Mesenchymal stem cell (in vitro differentiated cells and primary cell): Measurements from ENCODE around the gene CFAP298.

Experiments
- DNase-seq: peaks from one replicate; pipeline ENCODE4 v3.0.0-alpha.2; 2013
- H2AFZ ChIP-seq: one replicate; pipeline ENCODE4 v1.6.1; 2013; ENCODE audit warnings: low read depth, mild to moderate bottlenecking, control low read depth, inconsistent platforms, low read length, moderate library complexity
- H2AK5ac ChIP-seq: 2 replicates; pipeline ENCODE4 v1.6.1; 2013; ENCODE audit warnings: low read length, moderate library complexity, mild to moderate bottlenecking, inconsistent platforms; ENCODE audit not compliant: severe bottlenecking
- H2BK120ac ChIP-seq: one replicate; pipeline ENCODE4 v1.6.1; 2013; ENCODE audit warnings: low read depth, mild to moderate bottlenecking, inconsistent platforms, low read length, moderate library complexity
- H2BK12ac ChIP-seq, 2 experiments: one replicate each; pipeline ENCODE4 v1.6.1; 2013; ENCODE audit warnings: inconsistent platforms in 2 of 2, low read length in 2 of 2, mild to moderate bottlenecking in 2 of 2, moderate library complexity in 2 of 2, control low read depth in 1 of 2
- H2BK15ac ChIP-seq: one replicate; pipeline ENCODE4 v1.6.1; 2013; ENCODE audit warnings: mild to moderate bottlenecking, low read depth, inconsistent platforms; ENCODE audit not compliant: poor library complexity, severe bottlenecking
- H2BK5ac ChIP-seq: 2 replicates; pipeline ENCODE4 v1.6.1; 2013; ENCODE audit warnings: low read depth, mild to moderate bottlenecking, low read length, control low read depth, inconsistent platforms; ENCODE audit not compliant: poor library complexity, severe bottlenecking
- H3K14ac ChIP-seq, 2 experiments: one replicate each; pipeline ENCODE4 v1.6.1; 2013; ENCODE audit warnings: inconsistent platforms in 2 of 2, low read length in 2 of 2, control low read depth in 1 of 2, mild to moderate bottlenecking in 1 of 2, moderate library complexity in 1 of 2
- H3K18ac ChIP-seq, 2 experiments: one replicate each; pipeline ENCODE4 v1.6.1; 2013; ENCODE audit warnings: inconsistent platforms in 2 of 2, low read length in 2 of 2, control low read depth in 1 of 2, low read depth in 1 of 2, mild to moderate bottlenecking in 1 of 2
- H3K23ac ChIP-seq, 2 experiments: one replicate each; pipeline ENCODE4 v1.6.1; 2013; ENCODE audit warnings: inconsistent platforms in 2 of 2, low read length in 2 of 2, mild to moderate bottlenecking in 2 of 2, moderate library complexity in 2 of 2, control low read depth in 1 of 2
- H3K27ac ChIP-seq: 2 replicates; pipeline ENCODE4 v1.5.1; 2013; ENCODE audit warnings: mild to moderate bottlenecking, moderate library complexity, low read length, control low read depth, inconsistent platforms; ENCODE audit not compliant: poor library complexity, severe bottlenecking
- H3K27me3 ChIP-seq, 2 experiments: 2 replicates each; pipeline versions ENCODE4 v1.6.1 to v1.7.0; 2013; ENCODE audit warnings: low read length in 2 of 2, mild to moderate bottlenecking in 2 of 2, moderate library complexity in 2 of 2, control low read depth in 1 of 2, inconsistent platforms in 1 of 2; ENCODE audit not compliant: control insufficient read depth in 1 of 2, insufficient read depth in 1 of 2
- H3K36me3 ChIP-seq, 2 experiments: 2 replicates each; pipeline versions ENCODE4 v1.6.1 to v1.7.0; 2013; ENCODE audit warnings: low read length in 2 of 2, control low read depth in 1 of 2, inconsistent platforms in 1 of 2, low read depth in 1 of 2, mild to moderate bottlenecking in 1 of 2; ENCODE audit not compliant: insufficient read depth in 2 of 2, control insufficient read depth in 1 of 2
- H3K4ac ChIP-seq, 2 experiments: one replicate each; pipeline ENCODE4 v1.6.1; 2013; ENCODE audit warnings: inconsistent platforms in 2 of 2, low read length in 2 of 2, mild to moderate bottlenecking in 2 of 2, moderate library complexity in 2 of 2, control low read depth in 1 of 2, low read depth in 1 of 2
- H3K4me1 ChIP-seq: 2 replicates; pipeline ENCODE4 v1.6.1; 2013; ENCODE audit warnings: low read depth, low read length, control low read depth; ENCODE audit not compliant: control insufficient read depth, insufficient read depth
- H3K4me2 ChIP-seq: 2 replicates; pipeline ENCODE4 v1.6.1; 2013; ENCODE audit warnings: low read length, mild to moderate bottlenecking, inconsistent platforms; ENCODE audit not compliant: poor library complexity, severe bottlenecking
- H3K4me3 ChIP-seq, 2 experiments: 2 replicates each; pipeline versions ENCODE4 v1.5.1 to v1.7.0; 2013; ENCODE audit warnings: low read length in 2 of 2, mild to moderate bottlenecking in 2 of 2, control low read depth in 1 of 2, low read depth in 1 of 2; ENCODE audit not compliant: insufficient read depth in 1 of 2
- H3K79me1 ChIP-seq: replicated peaks from 2 replicates; pipeline ENCODE4 v1.6.1; 2013; ENCODE audit warnings: mild to moderate bottlenecking, control low read depth, low read length, inconsistent platforms; ENCODE audit not compliant: poor library complexity, severe bottlenecking
- H3K9ac ChIP-seq: 2 replicates; pipeline ENCODE4 v1.7.0; 2013; ENCODE audit warnings: mild to moderate bottlenecking, low read length, moderate library complexity
- H3K9me3 ChIP-seq: 2 replicates; pipeline ENCODE4 v1.7.0; 2013; ENCODE audit warnings: mild to moderate bottlenecking, low read length; ENCODE audit not compliant: control insufficient read depth
- H4K8ac ChIP-seq: one replicate; pipeline ENCODE4 v1.6.1; 2013; ENCODE audit warnings: inconsistent platforms, mild to moderate bottlenecking, low read length, moderate library complexity
- H4K91ac ChIP-seq: one replicate; pipeline ENCODE4 v1.6.1; 2013; ENCODE audit warnings: mild to moderate bottlenecking, low read length, inconsistent platforms
- WGBS: methylation state at CpG from one replicate; pipeline ENCODE4 v1.1.7; 2013; ENCODE audit warnings: mixed read lengths; 5-methylcytosine and 5-hydroxymethylcytosine counted together

CFAP298 gene

GRCh38 chr21:32605469-32605868 lies 6.7 kb downstream of the CFAP298 start:
- H3K9ac ChIP-seq = no peak overlapping the region
- 93% methylated on average over 8 of the region's 8 CpGs for WGBS
- no peak for DNase-seq
- H3K4me1 ChIP-seq = peaks cover 2% of the 10 kb centered on the region
- H2BK120ac ChIP-seq = no peak overlapping the region
- no peak overlapping the region for H3K4me3 ChIP-seq
- no peak overlapping the region for H3K27ac ChIP-seq
- H3K23ac ChIP-seq = no peak overlapping the region
- H3K9me3 ChIP-seq = no peaks in the 10 kb centered on the region
- H3K4ac ChIP-seq = no peak overlapping the region
- H4K8ac ChIP-seq = no peak overlapping the region
- H3K79me1 ChIP-seq = peaks cover 32% of the 10 kb centered on the region
- H2AFZ ChIP-seq = no peak overlapping the region
- no peaks in the 10 kb centered on the region for H3K27me3 ChIP-seq
- H3K14ac ChIP-seq = no peak overlapping the region
- no peak overlapping the region for H3K4me2 ChIP-seq
- no peak overlapping the region for H2BK15ac ChIP-seq
- H2BK12ac ChIP-seq = no peak overlapping the region
- no peak overlapping the region for H2AK5ac ChIP-seq
- peaks cover 50 to 81% of the 10 kb centered on the region in 2 experiments for H3K36me3 ChIP-seq
- H4K91ac ChIP-seq = no peak overlapping the region
- no peak overlapping the region for H3K18ac ChIP-seq
- no peak overlapping the region for H2BK5ac ChIP-seq

GRCh38 chr21:32604464-32604863 lies 7.7 kb downstream of the CFAP298 start:
- Histone ChIP-seq H3K9me3 (no peaks in the 10 kb centered on the region), H3K14ac (no peak overlapping the region), H2BK120ac (no peak overlapping the region), H2BK5ac (no peak overlapping the region), H3K18ac (no peak overlapping the region), H4K8ac (no peak overlapping the region), H3K9ac (no peak overlapping the region), H2BK15ac (no peak overlapping the region), H3K4me2 (no peak overlapping the region), H3K27me3 (no peaks in the 10 kb centered on the region), H3K23ac (no peak overlapping the region), H3K4me1 (peaks cover 5% of the 10 kb centered on the region), H3K27ac (no peak overlapping the region), H3K4me3 (no peak overlapping the region), H3K79me1 (peaks cover 35% of the 10 kb centered on the region), H3K36me3 (peaks cover 52 to 86% of the 10 kb centered on the region in 2 experiments), H3K4ac (no peak overlapping the region), H2AK5ac (no peak overlapping the region), H4K91ac (no peak overlapping the region), H2AFZ (no peak overlapping the region), H2BK12ac (no peak overlapping the region)
- DNase-seq = no peak
- WGBS = 81% methylated on average over 8 of the region's 8 CpGs

- H3K4ac ChIP-seq = no peak overlapping the region
- H3K9me3 ChIP-seq = no peaks in the 10 kb centered on the region
- H3K4me3 ChIP-seq = no peak overlapping the region
- H2BK120ac ChIP-seq = no peak overlapping the region
- no peak overlapping the region for H3K14ac ChIP-seq
- no peak overlapping the region for H4K91ac ChIP-seq
- no peak overlapping the region for H3K23ac ChIP-seq
- DNase-seq = no peak
- H2BK5ac ChIP-seq = no peak overlapping the region
- H2BK12ac ChIP-seq = no peak overlapping the region
- H3K18ac ChIP-seq = no peak overlapping the region
- H3K27me3 ChIP-seq = no peaks in the 10 kb centered on the region
- no peak overlapping the region for H2AFZ ChIP-seq
- H2BK15ac ChIP-seq = no peak overlapping the region
- no peak overlapping the region for H4K8ac ChIP-seq
- 79% methylated on average over 8 of the region's 8 CpGs for WGBS
- H3K4me2 ChIP-seq = no peak overlapping the region
- H3K4me1 ChIP-seq = peaks cover 5% of the 10 kb centered on the region
- peaks cover 52 to 84% of the 10 kb centered on the region in 2 experiments for H3K36me3 ChIP-seq
- no peak overlapping the region for H2AK5ac ChIP-seq
- H3K27ac ChIP-seq = no peak overlapping the region
- peaks cover 32% of the 10 kb centered on the region for H3K79me1 ChIP-seq
- H3K9ac ChIP-seq = no peak overlapping the region
Measured at GRCh38 chr21:32603131-32603530, 9.0 kb downstream of the CFAP298 start.

- Histone ChIP-seq H2BK120ac (no peak overlapping the region), H3K9me3 (no peaks in the 10 kb centered on the region), H2BK12ac (no peak overlapping the region), H3K18ac (no peak overlapping the region), H4K8ac (no peak overlapping the region), H3K23ac (no peak overlapping the region), H3K4me3 (no peak overlapping the region), H3K14ac (no peak overlapping the region), H3K36me3 (peaks cover 49 to 76% of the 10 kb centered on the region in 2 experiments), H3K27ac (no peak overlapping the region), H3K9ac (no peak overlapping the region), H3K4me1 (peaks cover 10% of the 10 kb centered on the region), H2BK15ac (no peak overlapping the region), H3K79me1 (peaks cover 28% of the 10 kb centered on the region), H3K27me3 (no peaks in the 10 kb centered on the region), H4K91ac (no peak overlapping the region), H3K4me2 (no peak overlapping the region), H2AFZ (no peak overlapping the region), H2AK5ac (no peak overlapping the region), H3K4ac (no peak overlapping the region), H2BK5ac (no peak overlapping the region)
- WGBS = 93% methylated on average over 6 of the region's 6 CpGs
- no peak for DNase-seq
Measured at GRCh38 chr21:32602099-32602498, 10.1 kb downstream of the CFAP298 start.
